ENCODE data around the gene GMPR.

The GMPR gene

DNA sequence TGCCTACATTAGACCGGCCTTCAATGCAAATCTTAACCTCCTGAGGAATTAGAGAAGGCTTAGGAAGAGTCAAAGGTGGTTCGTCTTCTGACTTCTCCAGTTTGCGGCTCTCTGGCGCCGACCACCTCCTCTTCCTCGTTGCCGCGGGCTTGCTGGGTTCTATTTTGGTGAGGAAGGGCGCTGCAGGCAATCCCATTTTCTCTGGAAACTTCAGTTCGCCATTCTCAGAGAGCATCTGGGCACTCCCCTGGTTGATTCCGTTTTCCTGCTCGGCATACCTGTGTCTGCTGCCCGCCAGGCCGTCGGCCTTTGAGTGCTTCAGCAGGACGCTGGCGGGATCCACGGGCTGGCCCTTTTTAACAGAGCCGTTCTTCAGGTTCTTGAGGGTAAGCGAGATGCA is 67.9 kb downstream of the GMPR start:
- DNase-seq = no peak

GRCh38 chr6:16311763-16312162 is 73.4 kb downstream of the GMPR start:
- no peak for DNase-seq

DNA sequence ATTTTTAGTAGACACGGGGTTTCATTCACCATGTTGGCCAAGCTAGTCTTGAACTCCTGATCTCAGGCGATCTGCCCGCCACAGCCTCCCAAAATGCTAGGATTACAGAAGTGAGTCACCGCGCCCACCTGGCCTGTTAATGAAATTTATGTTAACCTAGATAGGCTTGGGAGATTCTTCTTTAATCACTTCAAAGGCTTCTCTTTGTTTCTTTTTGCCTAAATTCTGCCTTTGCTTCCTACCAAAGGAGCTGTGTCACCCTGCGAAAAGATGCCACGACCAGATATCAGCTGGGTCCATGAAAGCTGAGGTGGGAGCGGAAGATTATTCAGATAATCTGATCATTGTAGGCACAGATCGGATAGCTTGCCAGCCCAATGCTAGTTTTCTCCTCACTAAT is 75.3 kb downstream of the GMPR start:
- no peak for DNase-seq

DNA sequence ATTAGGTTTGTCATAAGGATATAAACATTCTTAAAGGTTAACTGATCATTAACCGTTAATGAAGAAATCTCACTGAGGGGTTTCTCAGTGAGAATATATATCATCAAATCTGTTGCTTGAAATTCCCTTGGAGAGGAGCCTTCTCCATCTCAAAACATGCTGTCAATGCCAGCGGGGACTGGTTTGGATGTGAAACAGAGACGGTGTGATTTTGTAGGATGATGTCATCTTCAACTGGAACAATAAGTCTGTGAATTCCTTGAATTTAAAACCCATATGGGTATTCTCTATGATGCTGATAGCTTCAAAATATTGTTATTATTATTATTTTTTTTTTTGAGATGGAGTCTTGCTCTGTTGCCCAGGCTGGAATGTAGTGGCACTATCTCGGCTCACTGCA is 75.9 kb downstream of the GMPR start:
- no peak for DNase-seq

DNA sequence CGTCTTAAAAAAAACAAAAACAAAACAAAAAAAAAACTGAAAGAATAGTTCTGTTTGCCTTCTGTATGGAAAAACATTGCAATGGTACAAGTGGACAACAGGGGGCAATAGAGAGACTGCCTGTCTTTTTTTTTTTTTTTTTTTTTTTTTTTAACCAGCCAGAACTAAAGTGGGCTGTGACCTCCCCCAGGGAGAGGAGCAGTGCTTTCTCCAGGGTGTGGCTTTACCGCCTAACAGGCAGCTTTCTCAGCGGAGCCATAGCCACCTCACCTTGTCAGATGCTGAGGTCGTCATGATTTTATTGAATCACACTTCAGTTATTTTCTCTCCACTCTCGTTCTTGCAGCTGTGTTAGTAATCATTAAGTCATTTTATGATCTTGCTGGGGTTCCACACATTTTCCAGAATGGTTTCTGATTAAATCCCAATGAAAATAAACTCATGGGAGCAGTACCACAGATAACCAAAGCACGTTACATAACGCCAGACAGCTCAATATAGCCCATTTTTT is 78.4 kb downstream of the GMPR start:
- DNase-seq = no peak

DNA sequence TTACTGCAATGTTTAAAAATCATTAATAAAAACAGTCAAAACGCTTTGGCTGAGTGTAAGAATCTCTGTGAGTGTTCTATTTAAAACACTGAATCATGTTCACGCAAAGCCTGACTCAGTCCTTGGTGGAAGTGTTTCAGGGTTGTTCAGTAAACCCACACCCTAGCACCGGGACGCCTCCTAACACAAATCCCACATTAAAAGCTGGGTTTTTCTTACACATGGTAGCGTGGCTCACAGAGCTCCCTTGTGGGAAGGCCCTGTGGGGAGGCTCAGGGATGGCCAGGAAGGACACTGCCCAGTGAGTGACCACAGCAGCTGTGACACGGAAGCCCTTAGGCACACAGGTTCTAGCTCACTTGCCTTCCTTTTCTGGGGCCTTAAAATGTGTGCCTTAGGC is 80.2 kb downstream of the GMPR start:
- no peak for DNase-seq

GRCh38 chr6:16318953-16319720 is 80.8 kb downstream of the GMPR start:
- DNase-seq = no peak

DNA sequence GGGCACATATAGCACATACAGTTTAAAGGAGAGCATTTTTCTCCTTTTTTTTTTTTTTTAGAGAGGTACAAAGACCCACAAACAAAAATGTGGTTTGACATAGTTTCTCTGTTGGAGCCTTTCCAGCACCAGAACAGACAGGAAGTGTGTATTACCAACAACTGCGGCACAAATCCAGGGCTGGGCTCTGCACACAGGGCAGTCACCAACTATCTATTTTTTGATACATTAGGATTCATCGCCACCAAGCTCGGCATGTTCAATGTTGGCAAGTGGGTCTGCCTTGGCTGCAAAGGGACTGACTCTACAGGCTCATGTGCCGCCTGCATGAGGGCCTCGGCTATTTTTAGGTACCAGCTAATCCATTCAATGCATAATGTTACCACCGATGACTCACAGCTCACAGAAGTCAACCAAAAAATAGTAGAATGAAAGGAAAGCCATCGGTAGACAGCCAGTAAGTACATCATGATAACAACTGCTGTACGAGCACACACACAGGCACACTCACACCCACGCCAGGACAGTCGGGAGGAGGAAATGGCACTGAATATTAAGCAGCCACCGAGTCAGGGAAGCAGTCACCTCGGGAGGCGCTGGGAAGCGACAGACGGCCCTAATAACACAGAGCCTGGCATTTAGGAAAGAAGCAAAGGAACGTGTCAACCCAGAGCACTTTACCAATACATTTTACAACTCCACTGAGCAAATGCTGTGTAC is 81.6 kb downstream of the GMPR start:
- DNase-seq = peak; percentile 45

DNA sequence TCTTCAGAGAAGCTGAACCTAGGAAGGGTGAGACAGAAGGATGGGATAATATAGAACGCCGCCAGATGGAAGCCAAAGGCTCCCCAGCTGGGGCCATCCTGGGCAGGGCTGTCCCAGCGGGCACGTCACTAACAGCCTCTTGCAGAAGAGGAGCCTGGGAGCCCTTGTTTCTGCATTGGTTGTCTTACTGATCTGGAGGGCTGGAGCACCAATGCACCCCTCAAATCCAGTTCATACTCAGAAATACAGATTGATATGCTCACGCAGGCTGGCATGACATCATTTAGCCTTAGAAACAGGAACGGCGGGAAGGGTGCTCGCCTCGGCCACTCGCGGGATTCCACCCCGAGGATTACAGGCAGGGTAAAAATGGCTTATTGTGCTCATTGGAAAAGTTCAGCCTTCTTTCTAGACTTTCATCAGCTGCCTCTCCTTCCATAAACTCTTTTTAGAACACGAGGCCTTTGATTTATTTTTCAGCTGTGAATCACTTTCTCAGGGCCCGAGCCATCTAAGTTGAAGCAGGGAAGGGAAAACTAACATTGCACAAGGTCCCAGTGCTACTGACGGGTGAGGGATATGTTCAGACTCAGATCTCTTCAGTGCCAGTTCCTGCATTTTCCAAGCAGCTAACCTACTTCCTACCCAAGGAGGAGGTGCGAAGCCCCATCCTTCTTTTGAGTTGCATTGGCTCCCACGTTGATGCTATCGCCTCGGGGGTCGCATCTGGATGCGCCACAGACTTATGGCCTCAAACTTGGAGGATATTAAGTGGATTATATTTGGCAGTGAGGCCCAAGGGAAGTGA is 82.3 kb downstream of the GMPR start:
- DNase-seq = no peak

- DNase-seq = no peak
Observed at GRCh38 chr6:16321341-16321710, 82.9 kb downstream of the GMPR start.

GRCh38 chr6:16321826-16322225 is 83.4 kb downstream of the GMPR start:
- DNase-seq = no peak

DNA sequence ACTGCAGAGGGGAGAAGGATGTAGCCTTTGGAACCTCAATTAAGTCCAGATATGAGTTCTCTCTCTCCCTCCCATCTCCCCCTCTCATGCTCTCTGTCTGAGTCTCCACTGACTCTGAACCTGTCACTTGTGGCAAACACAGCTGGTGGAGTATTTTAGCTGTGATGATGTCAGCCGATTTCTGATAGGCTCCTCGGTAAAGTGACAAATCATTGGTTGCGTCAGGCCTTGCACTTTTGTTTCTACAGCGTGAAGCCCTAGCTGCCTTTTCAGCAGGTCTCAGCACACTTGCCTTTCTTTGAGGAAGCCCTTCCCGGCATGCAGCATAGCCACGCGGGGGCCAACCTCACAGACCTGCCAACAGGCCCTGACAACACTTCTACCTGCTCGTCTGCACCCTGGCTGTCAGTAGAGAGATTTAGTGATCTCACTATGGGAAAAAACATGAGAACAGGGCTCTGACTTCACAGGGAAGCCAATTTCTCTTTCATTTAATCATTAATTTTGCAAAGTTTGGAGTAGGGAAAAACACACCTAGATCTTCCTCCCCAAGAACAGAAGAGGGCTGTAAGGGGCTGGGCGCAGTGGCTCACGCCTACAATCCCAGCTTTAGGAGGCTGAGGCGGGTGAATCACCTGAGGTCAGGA is 84.4 kb downstream of the GMPR start:
- DNase-seq = peak; percentile 44

DNA sequence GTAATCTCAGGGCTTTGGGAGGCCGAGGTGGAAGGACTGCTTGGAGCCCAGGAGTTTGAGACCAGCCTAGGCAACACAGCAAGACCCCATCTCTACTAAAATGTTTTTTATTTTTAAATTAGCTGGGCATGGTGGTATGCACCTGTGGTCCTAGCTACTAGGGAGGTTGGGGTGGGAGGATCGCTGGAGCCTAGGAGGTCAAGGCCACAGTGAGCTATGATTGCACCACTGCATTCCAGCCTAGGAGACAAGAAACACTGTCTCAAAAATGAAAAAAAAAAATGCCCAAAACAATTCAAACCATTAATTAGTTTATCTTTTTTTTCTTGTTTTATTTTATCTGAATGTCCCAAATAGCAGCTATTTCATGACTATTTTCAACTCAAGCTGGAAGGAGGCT is 85.8 kb downstream of the GMPR start:
- no peak for DNase-seq

GRCh38 chr6:16324606-16325225 is 86.3 kb downstream of the GMPR start:
- no peak for DNase-seq

DNA sequence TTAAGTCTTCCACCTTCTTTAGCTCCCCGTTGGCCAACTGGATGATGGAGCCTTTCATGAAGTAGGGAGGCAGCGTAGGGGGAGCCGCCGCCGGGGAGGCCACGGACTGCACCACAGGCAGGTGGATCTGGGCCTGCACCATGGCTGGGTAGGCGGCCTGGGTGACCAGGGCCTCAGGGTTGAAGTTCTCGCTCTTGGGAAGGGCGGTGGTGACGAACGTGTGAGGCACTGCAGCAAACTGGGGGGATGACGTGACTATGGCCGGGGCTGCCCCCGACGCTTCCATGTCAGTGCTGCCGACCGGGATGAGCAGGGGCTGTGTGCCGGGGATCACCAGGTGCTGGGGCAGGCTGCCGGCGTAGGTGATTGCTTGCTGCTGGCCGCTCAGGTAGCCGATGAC is 88.1 kb downstream of the GMPR start:
- no peak for DNase-seq

GRCh38 chr6:16326971-16327776 is 88.8 kb downstream of the GMPR start:
- no peak for DNase-seq

GRCh38 chr6:16327777-16328325 is 89.5 kb downstream of the GMPR start:
- DNase-seq = no peak

DNA sequence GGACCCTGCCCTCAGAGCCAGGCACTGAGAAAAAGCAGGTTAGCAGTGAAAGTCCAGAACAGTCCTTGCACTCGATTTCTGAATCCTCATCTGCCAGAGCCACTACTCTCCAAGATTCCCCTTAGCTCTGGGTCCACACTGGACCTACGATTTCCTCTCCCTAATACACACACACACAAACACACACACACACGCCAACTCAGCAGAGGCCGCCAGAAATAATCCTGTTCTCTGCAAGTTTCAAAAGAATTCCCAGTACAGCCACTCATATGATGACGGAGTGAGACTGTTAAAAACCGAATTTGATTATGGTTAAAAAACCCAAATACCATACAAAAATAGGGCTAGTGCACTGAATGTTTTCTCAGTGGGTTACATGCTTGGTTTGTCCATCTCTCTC is 90.8 kb downstream of the GMPR start:
- no peak for DNase-seq

GRCh38 chr6:16331384-16332174 is 93.2 kb downstream of the GMPR start:
- peak; percentile 47 for DNase-seq

DNA sequence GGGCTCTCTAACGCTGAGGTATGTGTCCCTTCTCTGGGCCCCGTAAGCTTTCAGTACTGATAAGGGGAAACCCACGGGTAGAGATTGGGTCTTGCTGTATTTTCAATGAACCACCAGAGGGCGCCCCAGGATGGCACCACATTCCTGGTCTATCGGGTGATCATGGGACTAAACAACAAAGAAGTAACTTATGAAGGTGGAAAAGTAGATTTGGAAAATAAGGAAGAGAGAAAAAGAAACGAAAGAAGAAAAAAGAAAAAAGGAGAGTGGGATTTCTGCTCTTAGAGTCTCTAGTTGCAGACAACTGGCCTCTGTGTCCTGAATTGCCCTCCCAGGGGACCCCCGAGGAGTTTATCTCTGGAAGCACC is 93.8 kb downstream of the GMPR start:
- peak; percentile 67 for DNase-seq

GRCh38 chr6:16333580-16333979 is 95.2 kb downstream of the GMPR start:
- DNase-seq = no peak
